Activated naive CD8-positive, alpha-beta T cell treated with anti-CD3 and anti-CD28 coated beads, Interleukin-2, amount 10 ng/mL, durations not matched to agents 7 days and 5 days (primary cell): Measurements from ENCODE around the gene SPTSSB. TPM values are rescaled to one million over a fixed set of nuclear protein-coding genes. Genes with fewer than 3 reads are reported as not detected.

Experiments
- ATAC-seq: fragments of 150-1000 bp; cut with Tn5 transposase; one replicate; pipeline ENCODE4 v1.10.0; 2021; ENCODE audit warnings: low read depth, moderate library complexity
- POLR2A ChIA-PET: fragments of 350-600 bp; sonication (Branson Sonifier 250); formaldehyde crosslinking; loops from one replicate; lab custom pipeline; 2021; ENCODE audit warnings: antibody characterized with exemption; lab: Charles Lee
- DNase-seq: peaks from one replicate; pipeline ENCODE4 v3.0.0; 2021
- H3K27ac Mint-ChIP-seq: one replicate; pipeline ENCODE4 v1.8.0; 2022; ENCODE audit warnings: mild to moderate bottlenecking, mixed read lengths
- H3K27me3 Mint-ChIP-seq: one replicate; pipeline ENCODE4 v1.8.0; 2022; ENCODE audit warnings: mild to moderate bottlenecking, moderate library complexity, mixed read lengths
- H3K36me3 Mint-ChIP-seq: one replicate; pipeline ENCODE4 v1.8.0; 2021; ENCODE audit warnings: mild to moderate bottlenecking, mixed read lengths
- H3K4me1 Mint-ChIP-seq: one replicate; pipeline ENCODE4 v1.8.0; 2021; ENCODE audit warnings: mixed read lengths
- H3K4me3 Mint-ChIP-seq: one replicate; pipeline ENCODE4 v1.8.0; 2022; ENCODE audit warnings: mild to moderate bottlenecking, moderate library complexity, mixed read lengths
- H3K9me3 Mint-ChIP-seq: one replicate; pipeline ENCODE4 v1.8.0; 2021; ENCODE audit warnings: mixed read lengths
- total RNA-seq, 2 experiments: library from RNA; stranded (reverse); gene quantifications; one replicate each; pipeline ENCODE4 v1.2.3, GENCODE V29; 2021

SPTSSB gene
- total RNA-seq, 2 experiments from 2014 or later: 0.08 TPM; not detected in 1

DNA sequence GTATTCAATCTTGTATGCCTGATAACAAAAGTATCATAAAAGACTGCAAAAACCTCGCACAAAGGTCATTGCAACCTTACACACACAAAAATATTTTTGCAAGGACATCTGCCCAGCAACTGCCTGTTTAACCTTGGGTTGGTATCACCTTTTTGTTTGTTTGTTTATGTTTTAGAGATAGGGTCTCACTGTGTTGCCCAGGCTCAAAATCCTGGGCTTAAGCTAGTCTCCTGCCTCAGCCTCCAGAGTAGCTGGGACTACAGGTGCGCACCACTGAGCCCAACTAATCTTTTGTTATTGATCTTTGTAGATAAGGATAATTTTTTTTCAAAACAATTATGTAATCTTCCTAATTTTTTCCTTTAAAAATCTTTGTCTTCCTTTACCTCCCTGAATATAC lies 54.2 kb downstream of the SPTSSB start:
- ATAC-seq (no peak), DNase-seq (no peak)
- Mint-ChIP-seq H3K27ac (no peak overlapping the region), H3K4me1 (peaks cover 32% of the 10 kb centered on the region), H3K27me3 (peaks cover 76% of the 10 kb centered on the region), H3K9me3 (peaks cover 10% of the 10 kb centered on the region), H3K36me3 (peaks cover 8% of the 10 kb centered on the region), H3K4me3 (no peak overlapping the region)
- POLR2A ChIA-PET: no interaction called here

- POLR2A ChIA-PET: no interaction called here
- peaks cover 7% of the 10 kb centered on the region for H3K36me3 Mint-ChIP-seq
- DNase-seq (no peak), ATAC-seq (no peak)
- peaks cover 68% of the 10 kb centered on the region for H3K27me3 Mint-ChIP-seq
- H3K27ac Mint-ChIP-seq: no peak overlapping the region
- H3K4me3 Mint-ChIP-seq: no peak overlapping the region
- peaks cover 9% of the 10 kb centered on the region for H3K9me3 Mint-ChIP-seq
- H3K4me1 Mint-ChIP-seq: peaks cover 39% of the 10 kb centered on the region
Observed at GRCh38 chr3:161316006-161316689, 55.2 kb downstream of the SPTSSB start.

GRCh38 chr3:161314836-161315395 lies 56.4 kb downstream of the SPTSSB start:
- Mint-ChIP-seq H3K4me3 (no peak overlapping the region), H3K9me3 (peaks cover 4% of the 10 kb centered on the region), H3K27me3 (peaks cover 58% of the 10 kb centered on the region), H3K4me1 (peaks cover 51% of the 10 kb centered on the region), H3K27ac (no peak overlapping the region), H3K36me3 (peaks cover 5% of the 10 kb centered on the region)
- POLR2A ChIA-PET: no interaction called here
- no peak for ATAC-seq
- no peak for DNase-seq

DNA sequence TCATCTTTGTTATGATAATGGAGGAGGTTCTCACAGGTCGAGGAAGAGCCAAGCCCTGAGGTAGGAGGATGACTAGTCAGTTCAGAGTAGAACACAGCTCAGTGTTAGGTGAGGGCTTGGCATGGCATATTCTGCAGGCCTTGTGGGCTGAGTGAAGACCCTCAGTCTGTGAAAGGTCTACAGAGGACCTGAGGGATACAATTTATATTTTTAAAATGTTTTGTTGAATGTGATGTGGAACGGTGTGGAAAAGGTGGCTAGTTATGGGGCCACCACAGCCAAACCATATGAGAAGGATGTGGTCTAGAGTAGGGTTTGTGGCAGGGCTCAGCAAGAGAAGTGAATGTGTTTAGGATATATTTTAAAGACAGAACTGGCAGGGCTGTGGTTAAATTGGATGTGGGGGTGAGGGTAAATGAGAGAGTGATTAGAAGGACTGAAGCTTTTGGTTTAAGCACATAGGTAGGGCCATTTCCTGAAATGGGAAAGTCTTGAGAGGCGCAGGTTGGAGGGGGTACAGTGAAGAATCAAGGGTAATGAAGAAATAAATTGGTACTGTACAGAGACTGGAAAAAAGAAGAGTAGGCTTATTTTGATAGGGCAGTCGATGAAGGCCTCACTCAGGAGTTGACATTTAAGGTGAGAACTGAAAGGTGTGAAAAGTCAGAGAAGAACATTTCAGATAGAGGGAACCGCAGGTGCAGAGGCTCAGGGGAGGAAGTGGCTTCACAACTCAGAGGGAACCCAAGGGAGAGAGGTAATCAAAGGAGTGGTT lies 60.5 kb downstream of the SPTSSB start:
- peak overlapping the region; percentile 55 for H3K4me3 Mint-ChIP-seq
- H3K4me1 Mint-ChIP-seq: peaks cover 43% of the 10 kb centered on the region
- peak; percentile 76 for DNase-seq
- peaks cover 46% of the 10 kb centered on the region for H3K27me3 Mint-ChIP-seq
- H3K27ac Mint-ChIP-seq: peak overlapping the region; percentile 90
- H3K9me3 Mint-ChIP-seq: peaks cover 14% of the 10 kb centered on the region
- peak; percentile 87 for ATAC-seq
- POLR2A ChIA-PET: interaction anchor here (0.8 to 1.7 kb wide), 3 partner anchors 84 to 861 kb away, joined by 3 to 7 read pairs (median 3); no protein-coding TSS in a partner anchor
- H3K36me3 Mint-ChIP-seq: peaks cover 25% of the 10 kb centered on the region

DNA sequence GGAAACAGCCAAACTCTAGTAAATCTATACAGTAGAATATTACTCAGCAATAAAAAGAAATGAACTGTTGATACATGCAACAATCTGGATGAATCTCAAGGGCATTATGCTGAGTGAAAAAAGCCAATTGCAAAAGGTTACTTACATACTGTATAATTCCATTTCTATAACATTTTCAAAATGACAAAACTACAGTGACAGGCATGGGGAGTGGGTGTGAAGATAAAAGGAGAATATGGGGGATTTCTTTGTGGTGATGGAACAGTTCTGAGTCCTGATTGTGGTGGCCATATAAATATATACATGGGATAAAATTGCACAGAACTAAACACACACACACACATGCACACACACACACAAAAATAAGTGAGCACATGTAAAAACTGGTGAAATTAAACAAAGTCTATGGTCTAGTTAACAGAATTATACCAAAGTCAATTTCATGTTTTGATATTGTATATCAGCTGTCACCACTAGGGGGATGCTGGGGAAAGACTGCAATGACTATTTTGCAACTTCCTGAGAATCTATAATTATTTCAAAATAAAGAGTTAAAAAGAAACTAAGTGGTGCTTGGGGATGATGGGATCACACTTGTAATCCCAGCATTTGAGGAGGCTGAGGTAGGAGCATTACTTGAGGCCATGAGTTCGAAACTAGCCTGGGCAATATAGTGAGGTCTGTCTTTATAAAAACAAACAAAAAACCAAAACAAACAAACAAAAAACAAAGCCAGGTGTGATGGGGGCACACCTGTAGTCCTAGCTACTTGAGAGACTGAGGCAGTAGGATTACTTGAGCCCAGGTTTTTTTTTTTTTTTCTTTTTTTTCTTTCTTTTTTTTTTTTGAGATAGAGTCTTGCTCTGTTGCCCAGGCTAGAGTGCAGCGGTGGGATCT lies 66.0 kb downstream of the SPTSSB start:
- Mint-ChIP-seq H3K4me3 (no peak overlapping the region), H3K4me1 (peaks cover 17% of the 10 kb centered on the region), H3K27me3 (peaks cover 44% of the 10 kb centered on the region), H3K9me3 (peaks cover 13% of the 10 kb centered on the region), H3K27ac (no peak overlapping the region), H3K36me3 (peaks cover 22% of the 10 kb centered on the region)
- ATAC-seq (no peak), DNase-seq (no peak)
- POLR2A ChIA-PET: no interaction called here

DNA sequence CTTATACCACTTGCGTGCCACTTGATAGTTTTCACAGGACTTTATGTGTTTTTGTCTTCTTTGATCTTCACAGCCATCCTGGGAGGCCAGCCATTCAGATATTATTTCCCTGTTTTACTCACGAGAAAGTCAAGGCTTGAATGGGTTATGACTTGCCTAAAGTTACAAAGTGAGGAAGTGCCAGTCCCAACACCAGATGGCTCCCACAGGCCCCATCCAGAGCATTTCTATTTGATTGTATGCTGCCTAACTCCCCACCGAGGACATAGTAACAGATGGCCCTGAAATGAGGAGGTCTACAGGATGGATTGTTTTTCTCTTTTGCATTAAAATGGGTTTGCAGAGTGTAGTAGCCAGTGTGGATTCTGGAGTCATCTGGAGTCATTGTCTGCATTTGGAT lies 74.5 kb downstream of the SPTSSB start:
- peaks cover 18% of the 10 kb centered on the region for H3K9me3 Mint-ChIP-seq
- no peak overlapping the region for H3K27ac Mint-ChIP-seq
- H3K4me1 Mint-ChIP-seq: no peaks in the 10 kb centered on the region
- no peak for DNase-seq
- no peak overlapping the region for H3K4me3 Mint-ChIP-seq
- H3K27me3 Mint-ChIP-seq: peaks cover 29% of the 10 kb centered on the region
- H3K36me3 Mint-ChIP-seq: peaks cover 11% of the 10 kb centered on the region
- POLR2A ChIA-PET: no interaction called here
- no peak for ATAC-seq

DNA sequence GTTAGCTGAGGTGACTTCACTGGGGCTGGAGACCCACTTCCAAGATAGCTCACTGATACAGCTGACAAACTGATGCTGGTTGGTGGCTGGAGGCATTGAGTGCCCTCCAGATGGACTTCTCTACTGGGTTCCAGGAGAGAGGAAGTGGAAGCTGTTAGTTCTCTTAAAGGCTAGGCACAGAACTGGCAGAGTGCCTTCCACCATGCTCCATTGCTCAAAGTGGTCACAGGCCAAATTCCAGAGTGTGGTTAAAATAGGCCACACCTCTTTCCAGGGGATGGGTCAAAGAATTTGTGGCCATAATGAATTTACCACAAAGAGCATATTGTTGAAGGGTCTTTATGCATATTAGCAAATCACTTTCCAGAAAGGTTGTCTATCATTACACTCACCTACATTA lies 76.0 kb downstream of the SPTSSB start:
- Mint-ChIP-seq H3K9me3 (peaks cover 15% of the 10 kb centered on the region), H3K27me3 (peaks cover 27% of the 10 kb centered on the region), H3K36me3 (peaks cover 11% of the 10 kb centered on the region), H3K4me1 (no peaks in the 10 kb centered on the region), H3K27ac (no peak overlapping the region), H3K4me3 (no peak overlapping the region)
- DNase-seq: no peak
- POLR2A ChIA-PET: interaction anchor here (1.1 kb wide), 1 partner anchor 10 kb away, joined by 3 read pairs; no protein-coding TSS in a partner anchor
- ATAC-seq: no peak

Other genes with a start within 250 kb of the SPTSSB start
- 10 to 100 TPM; 43.8 to 44.9 TPM for gene NMD3, start 150.2 kb downstream of the SPTSSB start, total RNA-seq
- gene OTOL1, start 125.3 kb upstream of the SPTSSB start, total RNA-seq: not detected